SK-N-SH (cell line): Measurements from ENCODE around the gene CERS1. TPM values are rescaled to one million over a fixed set of nuclear protein-coding genes. Genes with fewer than 3 reads are reported as not detected.

Experiments used
- CTCF ChIA-PET: fragments of 300-600, 350-600 bp; formaldehyde crosslinking; extraction: SDS; loops from one replicate; lab custom pipeline; 2021; lab: Yijun Ruan, JAX
- POLR2A ChIA-PET: fragments of 350-600 bp; sonication (Branson Sonifier 250); formaldehyde crosslinking; extraction: SDS; loops from one replicate; lab custom pipeline; 2020; ENCODE audit warnings: antibody characterized with exemption, inconsistent platforms; lab: Yijun Ruan, JAX
- DNase-seq: peaks from one replicate; pipeline ENCODE4 v3.0.0; 2012
- H2AFZ ChIP-seq: fragments of 200-600 bp; sonication (generic); 2 replicates; pipeline ENCODE4 v1.8.1; 2016; ENCODE audit warnings: antibody characterized with exemption, mild to moderate bottlenecking, low read depth
- H3F3A ChIP-seq: fragments of 200-600 bp; sonication (generic); replicated peaks from 2 replicates; pipeline ENCODE3; 2016; ENCODE audit warnings: antibody characterized with exemption, mild to moderate bottlenecking; ENCODE audit not compliant: insufficient read depth
- H3K27ac ChIP-seq, 2 experiments: fragments of 200-500 bp in 1 of 2; fragments of 200-600 bp in 1 of 2; sonication (Bioruptor generic) in 1 of 2; sonication (generic), shearing (Covaris generic) in 1 of 2; 2 replicates each; pipeline versions ENCODE4 v1.5.1 to v1.6.1; 2014 to 2016; ENCODE audit warnings: low read depth in 2 of 2, inconsistent platforms in 1 of 2, low read length in 1 of 2, mild to moderate bottlenecking in 1 of 2, mixed read lengths in 1 of 2
- H3K27me3 ChIP-seq: fragments of 200-600 bp; sonication (generic), shearing (Covaris generic); 2 replicates; pipeline ENCODE4 v1.6.1; 2016; ENCODE audit warnings: mixed run types; ENCODE audit not compliant: insufficient read depth
- H3K36me3 ChIP-seq, 2 experiments: fragments of 200-500 bp in 1 of 2; fragments of 200-600 bp in 1 of 2; sonication (Bioruptor generic) in 1 of 2; sonication (generic) in 1 of 2; replicated peaks in 1 of 2; 2 replicates each; pipeline versions ENCODE3 to v1.5.1; 2014 to 2016; ENCODE audit warnings: low read length in 1 of 2, mild to moderate bottlenecking in 1 of 2; ENCODE audit not compliant: insufficient read depth in 2 of 2, control insufficient read depth in 1 of 2
- H3K4me1 ChIP-seq, 2 experiments: fragments of 200-500 bp in 1 of 2; fragments of 200-600 bp in 1 of 2; sonication (Bioruptor generic) in 1 of 2; sonication (generic), shearing (Covaris generic) in 1 of 2; 2 replicates each; pipeline versions ENCODE4 v1.5.1 to v1.6.1; 2014 to 2016; ENCODE audit warnings: low read depth in 1 of 2, low read length in 1 of 2, mixed run types in 1 of 2; ENCODE audit not compliant: insufficient read depth in 2 of 2, control insufficient read depth in 1 of 2
- H3K4me2 ChIP-seq: fragments of 200-600 bp; sonication (generic), shearing (Covaris generic); 2 replicates; pipeline ENCODE4 v1.6.1; 2017; ENCODE audit warnings: mixed run types
- H3K4me3 ChIP-seq, 2 experiments: fragments of 200-500 bp in 1 of 2; fragments of 200-600 bp in 1 of 2; sonication (Bioruptor generic) in 1 of 2; sonication (generic), shearing (Covaris generic) in 1 of 2; 2 replicates each; pipeline versions ENCODE4 v1.5.1 to v1.8.1; 2014 to 2016; ENCODE audit warnings: low read depth in 2 of 2, inconsistent platforms in 1 of 2, low read length in 1 of 2, mild to moderate bottlenecking in 1 of 2, mixed read lengths in 1 of 2, moderate library complexity in 1 of 2
- H3K79me2 ChIP-seq: fragments of 200-600 bp; sonication (generic); 2 replicates; pipeline ENCODE4 v1.8.1; 2017; ENCODE audit warnings: mild to moderate bottlenecking; ENCODE audit not compliant: insufficient read depth
- H3K9ac ChIP-seq: fragments of 200-600 bp; sonication (generic); 2 replicates; pipeline ENCODE4 v1.6.1; 2017; ENCODE audit warnings: mixed run types
- H3K9me2 ChIP-seq: fragments of 200-600 bp; sonication (generic); 2 replicates; pipeline ENCODE4 v1.6.1; 2017; ENCODE audit warnings: mixed run types
- H3K9me3 ChIP-seq: fragments of 200-600 bp; sonication (generic); 2 replicates; pipeline ENCODE4 v1.6.1; 2017; ENCODE audit warnings: mixed run types, mild to moderate bottlenecking, moderate library complexity
- H4K20me1 ChIP-seq: fragments of 200-600 bp; sonication (generic); 2 replicates; pipeline ENCODE4 v1.6.1; 2017; ENCODE audit warnings: mild to moderate bottlenecking, mixed run types; ENCODE audit not compliant: insufficient read depth
- CHD2 ChIP-seq: fragments of 150-350 bp; IDR thresholded peaks from 2 replicates; pipeline ENCODE4 v1.6.1; 2018; ENCODE audit warnings: low read length; ENCODE audit not compliant: partially characterized antibody
- ELF1 ChIP-seq: IDR thresholded peaks from 2 replicates; pipeline ENCODE4 v1.4.0; 2012
- EZH2phosphoT487 ChIP-seq: fragments of 200-600 bp; sonication (generic); IDR thresholded peaks from 2 replicates; pipeline ENCODE4 v1.6.1; 2017; ENCODE audit warnings: low read depth, mixed run types, mild to moderate bottlenecking, antibody characterized with exemption, moderate library complexity, borderline replicate concordance
- FOSL2 ChIP-seq: IDR thresholded peaks from 2 replicates; pipeline ENCODE4 v1.4.0; 2012; ENCODE audit warnings: low read depth, mild to moderate bottlenecking, moderate library complexity, borderline replicate concordance
- FOXJ3 ChIP-seq: sonication (generic); formaldehyde crosslinking; IDR thresholded peaks from 2 replicates; pipeline ENCODE4 v1.5.1; 2020; ENCODE audit warnings: mild to moderate bottlenecking, missing genetic modification reagents
- GABPA ChIP-seq: IDR thresholded peaks from 2 replicates; pipeline ENCODE4 v1.4.0; 2012; ENCODE audit warnings: low read depth, mild to moderate bottlenecking
- JUND ChIP-seq: IDR thresholded peaks from 2 replicates; pipeline ENCODE4 v1.4.0; 2012
- MEF2A ChIP-seq: IDR thresholded peaks from 2 replicates; pipeline ENCODE4 v1.4.0; 2012; ENCODE audit warnings: low read depth, borderline replicate concordance
- POLR2AphosphoS5 ChIP-seq: IDR thresholded peaks from 2 replicates; pipeline ENCODE4 v1.6.1; 2012; ENCODE audit warnings: low read depth, low read length
- RXRA ChIP-seq: IDR thresholded peaks from 2 replicates; pipeline ENCODE4 v1.4.0; 2012; ENCODE audit warnings: low read depth, mild to moderate bottlenecking, borderline replicate concordance
- TAF1 ChIP-seq: IDR thresholded peaks from 2 replicates; pipeline ENCODE4 v1.6.1; 2012; ENCODE audit warnings: low read depth, mild to moderate bottlenecking, low read length, moderate library complexity, borderline replicate concordance
- TCF12 ChIP-seq: IDR thresholded peaks from 2 replicates; pipeline ENCODE4 v1.4.0; 2012
- TEAD4 ChIP-seq: IDR thresholded peaks from 2 replicates; pipeline ENCODE4 v1.4.0; 2012; ENCODE audit warnings: mild to moderate bottlenecking, borderline replicate concordance; ENCODE audit not compliant: insufficient read depth
- USF2 ChIP-seq: fragments of 150-350 bp; IDR thresholded peaks from 2 replicates; pipeline ENCODE4 v1.6.1; 2017; ENCODE audit warnings: antibody characterized with exemption, low read length, low read depth, borderline replicate concordance
- YY1 ChIP-seq: IDR thresholded peaks from 2 replicates; pipeline ENCODE4 v1.4.0; 2012; ENCODE audit warnings: low read depth, mild to moderate bottlenecking
- WGBS: methylation state at CpG from one replicate; pipeline ENCODE4 v1.1.6; 2017; ENCODE audit warnings: low lambda C conversion rate; 5-methylcytosine and 5-hydroxymethylcytosine counted together
- polyA plus RNA-seq, 3 experiments: library from polyadenylated mRNA; depleted of rRNA; stranded (reverse); fragments of >200 nt; gene quantifications; 2 replicates each; pipeline ENCODE4 v1.2.3, GENCODE V29; 2012
- TF ChIP-seq, protein P1 (sequence below): fragments of 200-600 bp; sonication (generic); IDR thresholded peaks from 2 replicates; pipeline ENCODE4 v1.6.1; 2017; ENCODE audit warnings: antibody characterized with exemption, mild to moderate bottlenecking, moderate library complexity
- TF ChIP-seq, protein P2 (sequence below): IDR thresholded peaks from 2 replicates; pipeline ENCODE4 v1.4.0; 2012; ENCODE audit warnings: low read depth, borderline replicate concordance
- TF ChIP-seq, protein P3 (sequence below): IDR thresholded peaks from 2 replicates; pipeline ENCODE4; 2012

Gene CERS1
- polyA plus RNA-seq, 1 of the 3 experiments (the other 2 are of a cell fraction) = 7.3 TPM

DNA sequence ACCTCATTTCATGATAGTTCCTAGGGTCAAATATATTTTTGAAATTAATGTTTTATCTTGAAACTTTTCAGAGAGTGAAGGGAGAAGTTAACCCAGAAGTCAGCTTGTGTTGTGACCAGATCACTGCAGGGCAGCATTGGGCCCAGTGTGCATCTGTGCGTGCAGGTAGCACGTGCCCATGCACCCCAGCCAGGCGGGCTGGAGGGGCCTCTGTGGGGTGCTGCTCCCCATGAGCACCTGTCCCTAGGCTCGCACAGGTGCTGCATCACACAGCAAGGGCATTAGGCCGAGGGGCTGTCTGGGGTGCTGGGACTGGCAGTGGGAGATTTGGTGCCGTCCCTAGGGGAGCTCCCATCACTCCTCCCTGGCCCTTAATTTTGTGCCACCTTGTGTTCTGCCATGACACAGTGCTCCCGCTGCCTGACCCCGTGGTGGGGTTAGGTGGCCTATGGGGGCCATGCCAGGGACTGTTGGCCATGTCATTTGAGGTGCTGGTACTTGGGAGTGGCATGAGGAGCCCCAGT, 51.1 kb downstream of the CERS1 start:
- WGBS = 80% methylated on average over 1 of the region's 8 CpGs
- Histone ChIP-seq H3F3A (peaks cover 20% of the 10 kb centered on the region), H3K9me2 (no peaks in the 10 kb centered on the region), H3K4me1 (peaks cover 24 to 69% of the 10 kb centered on the region in 2 experiments), H3K4me2 (no peak overlapping the region), H3K9me3 (no peaks in the 10 kb centered on the region), H3K4me3 (no peak overlapping the region), H3K79me2 (peaks cover 99% of the 10 kb centered on the region), H3K27ac (peak overlapping the region in 1 of 2 experiments; percentile 4; a peak in 1 of 4 replicates), H3K36me3 (peaks cover 0 to 1% of the 10 kb centered on the region in 2 experiments), H4K20me1 (peaks cover 99% of the 10 kb centered on the region), H3K9ac (no peak overlapping the region), H3K27me3 (no peaks in the 10 kb centered on the region), H2AFZ (no peak overlapping the region)
- DNase-seq = peak; percentile 2
- ChIA-PET CTCF (interaction anchor here (1.2 to 16.0 kb wide), 5 partner anchors 10 to 394 kb away, joined by 3 to 234 read pairs (median 124); partner anchors contain the start of genes REX1BD and UPF1), POLR2A (no interaction called here)
- TF ChIP-seq YY1 = no peak
- TF ChIP-seq CHD2 = no peak
- TF ChIP-seq JUND = no peak
- no peak for TF ChIP-seq TCF12

- Histone ChIP-seq H3K27me3 (no peaks in the 10 kb centered on the region), H3K36me3 (no peaks in the 10 kb centered on the region), H3K4me3 (no peak overlapping the region), H3K4me1 (peaks cover 17 to 65% of the 10 kb centered on the region in 2 experiments), H4K20me1 (peaks cover 100% of the 10 kb centered on the region)
- no peak for DNase-seq
- TF ChIP-seq, protein P1, sequence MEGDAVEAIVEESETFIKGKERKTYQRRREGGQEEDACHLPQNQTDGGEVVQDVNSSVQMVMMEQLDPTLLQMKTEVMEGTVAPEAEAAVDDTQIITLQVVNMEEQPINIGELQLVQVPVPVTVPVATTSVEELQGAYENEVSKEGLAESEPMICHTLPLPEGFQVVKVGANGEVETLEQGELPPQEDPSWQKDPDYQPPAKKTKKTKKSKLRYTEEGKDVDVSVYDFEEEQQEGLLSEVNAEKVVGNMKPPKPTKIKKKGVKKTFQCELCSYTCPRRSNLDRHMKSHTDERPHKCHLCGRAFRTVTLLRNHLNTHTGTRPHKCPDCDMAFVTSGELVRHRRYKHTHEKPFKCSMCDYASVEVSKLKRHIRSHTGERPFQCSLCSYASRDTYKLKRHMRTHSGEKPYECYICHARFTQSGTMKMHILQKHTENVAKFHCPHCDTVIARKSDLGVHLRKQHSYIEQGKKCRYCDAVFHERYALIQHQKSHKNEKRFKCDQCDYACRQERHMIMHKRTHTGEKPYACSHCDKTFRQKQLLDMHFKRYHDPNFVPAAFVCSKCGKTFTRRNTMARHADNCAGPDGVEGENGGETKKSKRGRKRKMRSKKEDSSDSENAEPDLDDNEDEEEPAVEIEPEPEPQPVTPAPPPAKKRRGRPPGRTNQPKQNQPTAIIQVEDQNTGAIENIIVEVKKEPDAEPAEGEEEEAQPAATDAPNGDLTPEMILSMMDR = no peak
- TF ChIP-seq FOSL2 (no peak), ELF1 (no peak), TAF1 (no peak), POLR2AphosphoS5 (no peak), TEAD4 (no peak), FOXJ3 (no peak), EZH2phosphoT487 (no peak), YY1 (no peak), MEF2A (no peak), USF2 (no peak), GABPA (no peak), RXRA (no peak)
- TF ChIP-seq, protein P2, sequence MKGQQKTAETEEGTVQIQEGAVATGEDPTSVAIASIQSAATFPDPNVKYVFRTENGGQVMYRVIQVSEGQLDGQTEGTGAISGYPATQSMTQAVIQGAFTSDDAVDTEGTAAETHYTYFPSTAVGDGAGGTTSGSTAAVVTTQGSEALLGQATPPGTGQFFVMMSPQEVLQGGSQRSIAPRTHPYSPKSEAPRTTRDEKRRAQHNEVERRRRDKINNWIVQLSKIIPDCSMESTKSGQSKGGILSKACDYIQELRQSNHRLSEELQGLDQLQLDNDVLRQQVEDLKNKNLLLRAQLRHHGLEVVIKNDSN = no peak
- TF ChIP-seq, protein P3, sequence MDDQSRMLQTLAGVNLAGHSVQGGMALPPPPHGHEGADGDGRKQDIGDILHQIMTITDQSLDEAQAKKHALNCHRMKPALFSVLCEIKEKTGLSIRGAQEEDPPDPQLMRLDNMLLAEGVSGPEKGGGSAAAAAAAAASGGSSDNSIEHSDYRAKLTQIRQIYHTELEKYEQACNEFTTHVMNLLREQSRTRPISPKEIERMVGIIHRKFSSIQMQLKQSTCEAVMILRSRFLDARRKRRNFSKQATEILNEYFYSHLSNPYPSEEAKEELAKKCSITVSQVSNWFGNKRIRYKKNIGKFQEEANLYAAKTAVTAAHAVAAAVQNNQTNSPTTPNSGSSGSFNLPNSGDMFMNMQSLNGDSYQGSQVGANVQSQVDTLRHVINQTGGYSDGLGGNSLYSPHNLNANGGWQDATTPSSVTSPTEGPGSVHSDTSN = no peak
- TF ChIP-seq, all 33 proteins: peak for 0
- CTCF ChIA-PET = interaction anchor here (0.6 to 16.0 kb wide), 6 partner anchors 9 to 393 kb away, joined by 3 to 234 read pairs (median 64); partner anchors contain the start of genes REX1BD and UPF1
- Histone ChIP-seq H3F3A (peaks cover 20% of the 10 kb centered on the region), H3K9ac (no peak overlapping the region), H3K4me2 (no peak overlapping the region), H3K9me2 (no peaks in the 10 kb centered on the region), H3K9me3 (no peaks in the 10 kb centered on the region), H2AFZ (no peak overlapping the region), H3K79me2 (peaks cover 99% of the 10 kb centered on the region), H3K27ac (no peak overlapping the region)
- POLR2A ChIA-PET = interaction anchor here (0.7 kb wide), 1 partner anchor 247 kb away, joined by 3 read pairs; no protein-coding TSS in a partner anchor
- WGBS = 94% methylated on average over 7 of the region's 7 CpGs
These were observed 52.0 kb downstream of the CERS1 start for GRCh38 chr19:18843960-18844359.
